Measurements from ENCODE around the gene HAS3.

DNA sequence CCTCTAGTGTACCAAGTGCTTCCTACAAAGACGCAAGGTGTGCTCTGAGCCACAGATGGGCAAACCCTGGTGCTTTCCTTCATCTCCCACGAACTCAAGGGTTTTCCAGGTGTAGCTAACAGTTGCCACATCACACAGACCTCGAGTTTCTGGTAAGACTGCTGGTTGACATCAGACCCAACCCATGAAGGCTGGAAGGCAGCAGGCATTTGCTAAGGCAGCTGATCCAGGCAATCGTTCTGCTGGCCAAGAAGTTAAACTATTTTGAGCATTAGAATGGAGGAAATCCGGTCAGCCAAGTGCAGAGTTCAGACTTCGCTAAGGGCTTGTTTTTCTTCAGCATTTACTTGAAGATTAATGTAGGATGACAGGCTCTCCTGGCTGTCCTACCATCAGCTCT, 11.5 kb downstream of the HAS3 start:
- TF ChIP-seq ELF1 (IDR thresholded peaks at IDR 0.05; ENCODE audit: borderline replicate concordance, low read depth) (no peak), POLR2A (IDR thresholded peaks at IDR 0.05; ENCODE audit: borderline replicate concordance, extremely low read depth, insufficient read depth, insufficient read length) (no peak), SIN3A (IDR thresholded peaks at IDR 0.05; ENCODE audit: low read depth) (no peak; the same call in 1 of the 2 replicates), YY1 (IDR thresholded peaks at IDR 0.05; ENCODE audit: extremely low read depth, insufficient replicate concordance, low read depth, low read length) (no peak), ZFX (IDR thresholded peaks at IDR 0.05) (no peak), POLR2AphosphoS5 (IDR thresholded peaks at IDR 0.05; ENCODE audit: low read depth, low read length) (no peak), RAD21 (IDR thresholded peaks at IDR 0.05; ENCODE audit: low read depth) (no peak), EZH2 (IDR thresholded peaks at IDR 0.05) (no peak), SP1 (IDR thresholded peaks at IDR 0.05; ENCODE audit: low read depth) (no peak)
- TF ChIP-seq, protein P1, sequence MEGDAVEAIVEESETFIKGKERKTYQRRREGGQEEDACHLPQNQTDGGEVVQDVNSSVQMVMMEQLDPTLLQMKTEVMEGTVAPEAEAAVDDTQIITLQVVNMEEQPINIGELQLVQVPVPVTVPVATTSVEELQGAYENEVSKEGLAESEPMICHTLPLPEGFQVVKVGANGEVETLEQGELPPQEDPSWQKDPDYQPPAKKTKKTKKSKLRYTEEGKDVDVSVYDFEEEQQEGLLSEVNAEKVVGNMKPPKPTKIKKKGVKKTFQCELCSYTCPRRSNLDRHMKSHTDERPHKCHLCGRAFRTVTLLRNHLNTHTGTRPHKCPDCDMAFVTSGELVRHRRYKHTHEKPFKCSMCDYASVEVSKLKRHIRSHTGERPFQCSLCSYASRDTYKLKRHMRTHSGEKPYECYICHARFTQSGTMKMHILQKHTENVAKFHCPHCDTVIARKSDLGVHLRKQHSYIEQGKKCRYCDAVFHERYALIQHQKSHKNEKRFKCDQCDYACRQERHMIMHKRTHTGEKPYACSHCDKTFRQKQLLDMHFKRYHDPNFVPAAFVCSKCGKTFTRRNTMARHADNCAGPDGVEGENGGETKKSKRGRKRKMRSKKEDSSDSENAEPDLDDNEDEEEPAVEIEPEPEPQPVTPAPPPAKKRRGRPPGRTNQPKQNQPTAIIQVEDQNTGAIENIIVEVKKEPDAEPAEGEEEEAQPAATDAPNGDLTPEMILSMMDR (IDR thresholded peaks at IDR 0.05 in 2 of 3, conservative IDR thresholded peaks at IDR 0.05 in 1 of 3; ENCODE audit: borderline replicate concordance in 1 of 3, insufficient read depth in 1 of 3, low read depth in 2 of 3, low read length in 2 of 3) = no peak
- TF ChIP-seq, protein P2, sequence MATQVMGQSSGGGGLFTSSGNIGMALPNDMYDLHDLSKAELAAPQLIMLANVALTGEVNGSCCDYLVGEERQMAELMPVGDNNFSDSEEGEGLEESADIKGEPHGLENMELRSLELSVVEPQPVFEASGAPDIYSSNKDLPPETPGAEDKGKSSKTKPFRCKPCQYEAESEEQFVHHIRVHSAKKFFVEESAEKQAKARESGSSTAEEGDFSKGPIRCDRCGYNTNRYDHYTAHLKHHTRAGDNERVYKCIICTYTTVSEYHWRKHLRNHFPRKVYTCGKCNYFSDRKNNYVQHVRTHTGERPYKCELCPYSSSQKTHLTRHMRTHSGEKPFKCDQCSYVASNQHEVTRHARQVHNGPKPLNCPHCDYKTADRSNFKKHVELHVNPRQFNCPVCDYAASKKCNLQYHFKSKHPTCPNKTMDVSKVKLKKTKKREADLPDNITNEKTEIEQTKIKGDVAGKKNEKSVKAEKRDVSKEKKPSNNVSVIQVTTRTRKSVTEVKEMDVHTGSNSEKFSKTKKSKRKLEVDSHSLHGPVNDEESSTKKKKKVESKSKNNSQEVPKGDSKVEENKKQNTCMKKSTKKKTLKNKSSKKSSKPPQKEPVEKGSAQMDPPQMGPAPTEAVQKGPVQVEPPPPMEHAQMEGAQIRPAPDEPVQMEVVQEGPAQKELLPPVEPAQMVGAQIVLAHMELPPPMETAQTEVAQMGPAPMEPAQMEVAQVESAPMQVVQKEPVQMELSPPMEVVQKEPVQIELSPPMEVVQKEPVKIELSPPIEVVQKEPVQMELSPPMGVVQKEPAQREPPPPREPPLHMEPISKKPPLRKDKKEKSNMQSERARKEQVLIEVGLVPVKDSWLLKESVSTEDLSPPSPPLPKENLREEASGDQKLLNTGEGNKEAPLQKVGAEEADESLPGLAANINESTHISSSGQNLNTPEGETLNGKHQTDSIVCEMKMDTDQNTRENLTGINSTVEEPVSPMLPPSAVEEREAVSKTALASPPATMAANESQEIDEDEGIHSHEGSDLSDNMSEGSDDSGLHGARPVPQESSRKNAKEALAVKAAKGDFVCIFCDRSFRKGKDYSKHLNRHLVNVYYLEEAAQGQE (IDR thresholded peaks at IDR 0.05; ENCODE audit: low read depth) = no peak
- TF ChIP-seq, protein P3, sequence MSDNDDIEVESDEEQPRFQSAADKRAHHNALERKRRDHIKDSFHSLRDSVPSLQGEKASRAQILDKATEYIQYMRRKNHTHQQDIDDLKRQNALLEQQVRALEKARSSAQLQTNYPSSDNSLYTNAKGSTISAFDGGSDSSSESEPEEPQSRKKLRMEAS (IDR thresholded peaks at IDR 0.05) = no peak

All from HCT116 (cell line).